Natural killer cell treated with Interleukin-12 subunit alpha and Interleukin-12 subunit beta and Interleukin-15 and Interleukin-18, amount 100 ng/mL, for 72 hours (primary cell): ENCODE results near the gene OMA1. TPM values are rescaled to one million over a fixed set of nuclear protein-coding genes. Genes with fewer than 3 reads are reported as not detected.

Source experiments
- ATAC-seq, 2 donors: fragments of 150-1000 bp; cut with Tn5 transposase in 1 of 2; sonication (Bioruptor Pico), chemical (Tn5 transposase) in 1 of 2; 2 replicates each; pipeline ENCODE4 v1.10.0; 2021
- DNase-seq: peaks from one replicate; pipeline ENCODE4 v3.0.0; 2022; ENCODE audit warnings: low spot score
- H3K27ac Mint-ChIP-seq, 2 donors: 1 replicate in 1 of 2; 2 replicates in 1 of 2; pipeline ENCODE4 v1.8.0; 2022; ENCODE audit warnings: mixed read lengths in 2 of 2, mild to moderate bottlenecking in 1 of 2, moderate library complexity in 1 of 2
- H3K27me3 Mint-ChIP-seq, 2 donors: 1 replicate in 1 of 2; 2 replicates in 1 of 2; pipeline ENCODE4 v1.8.0; 2022; ENCODE audit warnings: mixed read lengths in 2 of 2
- H3K36me3 Mint-ChIP-seq: one replicate; pipeline ENCODE4 v1.8.0; 2022; ENCODE audit warnings: mixed read lengths
- H3K4me1 Mint-ChIP-seq, 2 donors: 1 replicate in 1 of 2; 2 replicates in 1 of 2; pipeline ENCODE4 v1.8.0; 2022; ENCODE audit warnings: low read depth in 2 of 2, mixed read lengths in 2 of 2, mild to moderate bottlenecking in 1 of 2
- H3K4me3 Mint-ChIP-seq: one replicate; pipeline ENCODE4 v1.8.0; 2022; ENCODE audit warnings: mixed read lengths
- H3K9me3 Mint-ChIP-seq: 2 replicates; pipeline ENCODE4 v1.8.0; 2022; ENCODE audit warnings: mixed read lengths
- total RNA-seq, 2 donors: library from RNA; stranded (reverse); gene quantifications; one replicate each; pipeline ENCODE4 v1.2.3, GENCODE V29; 2022

OMA1 gene
- total RNA-seq, 2 donors from 2014 or later = 8.7 to 25.9 TPM

DNA sequence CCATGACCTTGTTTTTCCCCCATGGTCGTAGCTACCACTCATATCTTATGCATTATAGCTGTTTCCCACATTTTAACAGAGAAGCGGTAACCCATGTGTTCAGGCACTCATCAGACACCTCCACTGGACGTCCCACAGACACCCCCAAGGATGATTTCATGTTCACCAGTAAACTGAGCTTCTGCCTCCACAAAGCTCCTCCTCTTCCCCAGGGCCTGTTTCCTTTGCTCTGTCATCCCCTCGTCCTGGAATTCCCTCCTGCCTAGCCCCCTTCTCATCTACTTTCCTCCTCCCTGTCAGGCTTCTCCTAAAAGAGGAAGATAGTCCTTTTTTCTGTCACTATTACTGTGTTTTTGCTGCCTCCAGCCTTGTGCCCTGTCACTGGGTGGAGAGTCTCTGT lies 111.2 kb downstream of the OMA1 start:
- no peaks in the 10 kb centered on the region for H3K27me3 Mint-ChIP-seq
- no peaks in the 10 kb centered on the region for H3K9me3 Mint-ChIP-seq
- H3K4me3 Mint-ChIP-seq = no peak overlapping the region
- no peak overlapping the region for H3K27ac Mint-ChIP-seq
- no peaks in the 10 kb centered on the region for H3K4me1 Mint-ChIP-seq
- no peaks in the 10 kb centered on the region for H3K36me3 Mint-ChIP-seq
- no peak for ATAC-seq
- no peak for DNase-seq

DNA sequence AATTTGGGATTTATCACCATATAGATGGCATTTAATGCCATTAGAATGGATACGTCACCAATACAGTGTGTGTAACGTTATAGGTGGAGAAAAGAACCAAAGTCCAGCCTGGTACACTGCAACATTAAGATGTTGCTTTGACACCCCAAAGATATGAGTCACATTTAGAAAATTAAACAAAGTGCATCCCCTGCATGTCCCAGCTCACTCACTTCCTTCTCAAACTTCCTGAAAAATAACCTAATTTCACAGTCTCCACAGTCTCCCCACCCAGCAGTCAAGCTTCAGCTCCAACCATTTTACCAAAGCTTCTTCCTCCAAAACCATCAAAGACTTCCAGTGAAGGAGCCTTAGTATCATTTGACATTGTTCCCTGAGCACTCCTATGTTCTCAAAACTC lies 111.9 kb downstream of the OMA1 start:
- no peak for DNase-seq
- H3K27ac Mint-ChIP-seq = no peak overlapping the region
- H3K27me3 Mint-ChIP-seq = no peaks in the 10 kb centered on the region
- ATAC-seq = no peak
- H3K4me1 Mint-ChIP-seq = no peaks in the 10 kb centered on the region
- H3K9me3 Mint-ChIP-seq = no peaks in the 10 kb centered on the region
- H3K4me3 Mint-ChIP-seq = no peak overlapping the region
- H3K36me3 Mint-ChIP-seq = no peaks in the 10 kb centered on the region

DNA sequence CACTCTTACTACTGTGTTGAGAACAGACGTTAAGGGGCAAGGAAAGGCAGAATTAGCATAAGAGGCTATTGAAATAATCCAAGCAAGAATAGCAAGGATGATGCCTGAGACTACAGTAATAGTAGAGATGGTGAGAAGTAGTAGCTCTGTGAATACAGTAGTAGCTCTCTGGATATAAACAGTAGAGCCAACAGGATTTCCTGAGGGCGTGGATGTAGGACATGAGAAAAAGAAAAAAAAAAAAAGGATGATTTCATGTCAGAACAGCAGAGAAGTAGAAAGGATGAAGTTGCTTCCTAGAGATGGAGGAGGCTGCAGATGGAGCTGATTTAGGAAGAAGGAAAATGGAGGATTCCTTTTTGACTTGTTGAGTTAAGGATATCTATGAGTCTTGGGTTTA lies 112.3 kb downstream of the OMA1 start:
- Mint-ChIP-seq H3K9me3 (no peaks in the 10 kb centered on the region), H3K4me1 (no peaks in the 10 kb centered on the region), H3K27me3 (no peaks in the 10 kb centered on the region), H3K4me3 (no peak overlapping the region), H3K27ac (no peak overlapping the region), H3K36me3 (no peaks in the 10 kb centered on the region)
- DNase-seq = no peak
- ATAC-seq = no peak

DNA sequence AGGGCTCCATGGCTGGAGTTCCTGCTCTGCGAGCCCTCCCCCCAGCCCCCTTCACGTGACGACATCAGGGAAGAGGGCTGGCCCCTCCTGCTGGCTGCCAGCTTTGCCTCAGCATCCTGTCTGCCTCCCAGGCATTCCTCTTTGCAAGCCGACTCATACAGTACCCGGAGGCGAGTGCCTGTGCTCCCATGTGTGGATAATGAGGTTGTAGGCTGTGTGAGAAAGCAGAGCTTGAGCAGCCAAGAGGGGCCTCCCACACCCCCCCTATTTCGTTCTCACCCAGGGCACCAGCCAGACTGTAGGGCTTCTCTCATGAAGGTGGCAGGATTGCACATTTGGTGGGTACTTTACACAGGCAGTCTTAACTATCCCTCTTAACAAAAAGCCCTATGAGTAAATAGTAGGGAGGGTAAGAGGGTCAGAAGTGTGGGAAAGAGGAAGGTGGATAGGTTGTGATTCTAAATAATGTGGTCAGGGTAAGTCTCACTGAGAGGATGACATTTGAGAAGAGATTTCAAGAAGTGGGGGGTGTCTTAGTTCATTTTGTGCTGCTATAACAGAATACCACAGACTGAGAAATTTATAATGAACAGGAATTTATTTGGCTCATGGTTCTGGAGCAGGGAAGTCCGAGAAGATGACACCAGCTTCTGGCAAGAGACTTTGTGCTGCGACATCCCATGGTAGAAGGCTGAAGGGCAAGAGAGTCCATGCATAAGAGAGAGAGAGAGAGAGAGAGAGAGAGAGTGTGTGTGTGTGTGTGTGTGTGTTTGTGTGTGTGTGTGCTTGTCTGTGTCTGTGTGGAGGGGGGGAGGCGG lies 113.5 kb downstream of the OMA1 start:
- Mint-ChIP-seq H3K9me3 (no peaks in the 10 kb centered on the region), H3K4me1 (no peaks in the 10 kb centered on the region), H3K27ac (no peak overlapping the region), H3K36me3 (no peaks in the 10 kb centered on the region), H3K4me3 (no peak overlapping the region), H3K27me3 (no peaks in the 10 kb centered on the region)
- ATAC-seq (peak in 1 of 2 donors; percentile 37), DNase-seq (no peak)

DNA sequence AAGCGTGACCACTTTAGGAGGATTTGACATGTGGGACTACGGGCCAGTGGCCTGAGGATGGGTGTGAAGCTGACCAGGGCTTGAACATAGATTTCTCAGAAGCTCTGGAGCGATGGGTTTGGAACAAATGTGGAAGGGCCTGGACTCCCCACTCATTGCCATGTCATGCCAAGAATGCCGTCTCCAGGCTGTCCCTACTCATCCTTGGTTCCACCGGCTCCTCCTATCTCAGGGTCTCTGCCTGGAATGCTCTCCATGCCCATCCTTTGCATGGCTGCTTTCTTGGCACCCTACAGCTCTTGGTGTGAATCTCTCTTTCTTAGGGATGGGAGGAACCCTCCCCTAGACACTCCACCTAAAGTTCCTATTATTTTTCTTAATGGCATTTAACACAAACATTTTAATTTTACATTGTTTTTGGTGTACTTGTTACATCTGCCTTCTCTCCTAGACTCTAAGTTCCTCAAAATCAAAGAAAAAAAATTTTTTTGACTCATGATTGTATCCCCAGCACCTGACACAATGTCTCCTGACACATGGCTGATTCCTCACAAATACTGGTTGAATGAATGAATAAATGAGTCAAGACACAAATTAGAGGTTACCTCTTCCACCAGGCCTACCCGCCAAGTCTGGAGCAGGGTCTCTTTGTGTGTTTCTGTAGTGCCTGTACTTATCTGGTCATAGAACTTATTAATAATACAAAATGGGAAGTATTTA lies 114.5 kb downstream of the OMA1 start:
- H3K9me3 Mint-ChIP-seq = no peaks in the 10 kb centered on the region
- no peak overlapping the region for H3K27ac Mint-ChIP-seq
- no peak overlapping the region for H3K4me3 Mint-ChIP-seq
- no peak for ATAC-seq
- no peaks in the 10 kb centered on the region for H3K4me1 Mint-ChIP-seq
- DNase-seq = no peak
- peaks cover 4% of the 10 kb centered on the region for H3K36me3 Mint-ChIP-seq
- H3K27me3 Mint-ChIP-seq = no peaks in the 10 kb centered on the region

Other genes with a start within 250 kb of the OMA1 start
- gene TACSTD2, start 30.5 kb upstream of the OMA1 start, total RNA-seq = not detected
- gene MYSM1, start 153.3 kb upstream of the OMA1 start, total RNA-seq = 10 to 100 TPM; 42.1 to 58.4 TPM
- gene JUN, start 237.3 kb upstream of the OMA1 start, total RNA-seq = 10 to 100 TPM; 62.2 to 90.1 TPM